ENCODE measurements around the gene CEP57L1. TPM values are rescaled to one million over a fixed set of nuclear protein-coding genes. Genes with fewer than 3 reads are reported as not detected.

Gene CEP57L1
- total and polyA plus RNA-seq, 2 experiments from 2014 or later = 17.1 to 20.2 TPM

DNA sequence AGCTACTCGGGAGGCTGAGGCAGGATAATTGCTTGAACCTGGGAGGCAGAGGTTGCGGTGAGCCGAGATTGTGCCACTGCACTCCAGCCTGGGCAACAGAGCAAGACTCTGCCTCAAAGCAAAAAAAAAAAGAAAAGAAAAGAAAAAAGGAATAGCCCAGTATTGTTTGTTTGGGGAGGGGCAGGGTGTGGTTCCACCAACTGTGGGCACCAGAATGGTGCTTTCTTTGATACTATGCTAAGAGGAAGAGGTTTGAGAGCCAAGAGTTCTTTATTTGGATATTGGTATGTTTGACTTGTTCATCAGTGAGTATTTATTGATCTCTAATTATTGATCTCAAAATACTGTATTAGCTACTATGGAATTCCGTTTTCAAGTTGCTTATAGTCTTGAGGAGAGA lies 72.3 kb downstream of the CEP57L1 start:
- ATAC-seq = no peak

More for the DNA sequence above, 72.3 kb downstream of the CEP57L1 start:
- no peaks in the 10 kb centered on the region for H3K9me2 ChIP-seq (ENCODE audit: insufficient read depth)
- Mint-ChIP-seq H3K36me3 (ENCODE audit: low read depth) (no peaks in the 10 kb centered on the region), H3K4me1 (no peaks in the 10 kb centered on the region), H3K27me3 (ENCODE audit: insufficient read depth, low read depth, poor library complexity) (no peaks in the 10 kb centered on the region), H3K27ac (no peak overlapping the region), H3K4me3 (no peak overlapping the region), H3K9me3 (no peaks in the 10 kb centered on the region)
- no peak overlapping the region for H3K4me2 ChIP-seq
- H3K4me3 ChIP-seq = no peak overlapping the region
- no peak overlapping the region for H3K27ac ChIP-seq (ENCODE audit: low read depth)
- no peaks in the 10 kb centered on the region for H3K79me2 ChIP-seq (replicated peaks; ENCODE audit: insufficient read depth)
- no peaks in the 10 kb centered on the region for H3K27me3 ChIP-seq (ENCODE audit: insufficient read depth)
- no peak overlapping the region for H2AFZ ChIP-seq
- DNase-seq (ENCODE audit: low spot score) = no peak
- no peaks in the 10 kb centered on the region for H3K36me3 ChIP-seq (ENCODE audit: insufficient read depth)
- TF ChIP-seq, protein P1, sequence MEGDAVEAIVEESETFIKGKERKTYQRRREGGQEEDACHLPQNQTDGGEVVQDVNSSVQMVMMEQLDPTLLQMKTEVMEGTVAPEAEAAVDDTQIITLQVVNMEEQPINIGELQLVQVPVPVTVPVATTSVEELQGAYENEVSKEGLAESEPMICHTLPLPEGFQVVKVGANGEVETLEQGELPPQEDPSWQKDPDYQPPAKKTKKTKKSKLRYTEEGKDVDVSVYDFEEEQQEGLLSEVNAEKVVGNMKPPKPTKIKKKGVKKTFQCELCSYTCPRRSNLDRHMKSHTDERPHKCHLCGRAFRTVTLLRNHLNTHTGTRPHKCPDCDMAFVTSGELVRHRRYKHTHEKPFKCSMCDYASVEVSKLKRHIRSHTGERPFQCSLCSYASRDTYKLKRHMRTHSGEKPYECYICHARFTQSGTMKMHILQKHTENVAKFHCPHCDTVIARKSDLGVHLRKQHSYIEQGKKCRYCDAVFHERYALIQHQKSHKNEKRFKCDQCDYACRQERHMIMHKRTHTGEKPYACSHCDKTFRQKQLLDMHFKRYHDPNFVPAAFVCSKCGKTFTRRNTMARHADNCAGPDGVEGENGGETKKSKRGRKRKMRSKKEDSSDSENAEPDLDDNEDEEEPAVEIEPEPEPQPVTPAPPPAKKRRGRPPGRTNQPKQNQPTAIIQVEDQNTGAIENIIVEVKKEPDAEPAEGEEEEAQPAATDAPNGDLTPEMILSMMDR (conservative IDR thresholded peaks at IDR 0.05; ENCODE audit: low read depth in 2 of 2) = no peak
- TF ChIP-seq EZH2phosphoT487 (IDR thresholded peaks at IDR 0.05; ENCODE audit: unreplicated experiment) (no peak), POLR2AphosphoS5 (IDR thresholded peaks at IDR 0.05; ENCODE audit: low read depth) (no peak), ZNF331 (CRISPR knock-in tag; IDR thresholded peaks at IDR 0.05; ENCODE audit: low read depth) (no peak), CREB1 (CRISPR knock-in tag; IDR thresholded peaks at IDR 0.05; ENCODE audit: low read depth) (no peak), NANOG (IDR thresholded peaks at IDR 0.05; ENCODE audit: borderline replicate concordance) (no peak)
- TF ChIP-seq, protein P2, sequence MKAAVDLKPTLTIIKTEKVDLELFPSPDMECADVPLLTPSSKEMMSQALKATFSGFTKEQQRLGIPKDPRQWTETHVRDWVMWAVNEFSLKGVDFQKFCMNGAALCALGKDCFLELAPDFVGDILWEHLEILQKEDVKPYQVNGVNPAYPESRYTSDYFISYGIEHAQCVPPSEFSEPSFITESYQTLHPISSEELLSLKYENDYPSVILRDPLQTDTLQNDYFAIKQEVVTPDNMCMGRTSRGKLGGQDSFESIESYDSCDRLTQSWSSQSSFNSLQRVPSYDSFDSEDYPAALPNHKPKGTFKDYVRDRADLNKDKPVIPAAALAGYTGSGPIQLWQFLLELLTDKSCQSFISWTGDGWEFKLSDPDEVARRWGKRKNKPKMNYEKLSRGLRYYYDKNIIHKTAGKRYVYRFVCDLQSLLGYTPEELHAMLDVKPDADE (IDR thresholded peaks at IDR 0.05) = no peak
- TF ChIP-seq, protein P3, sequence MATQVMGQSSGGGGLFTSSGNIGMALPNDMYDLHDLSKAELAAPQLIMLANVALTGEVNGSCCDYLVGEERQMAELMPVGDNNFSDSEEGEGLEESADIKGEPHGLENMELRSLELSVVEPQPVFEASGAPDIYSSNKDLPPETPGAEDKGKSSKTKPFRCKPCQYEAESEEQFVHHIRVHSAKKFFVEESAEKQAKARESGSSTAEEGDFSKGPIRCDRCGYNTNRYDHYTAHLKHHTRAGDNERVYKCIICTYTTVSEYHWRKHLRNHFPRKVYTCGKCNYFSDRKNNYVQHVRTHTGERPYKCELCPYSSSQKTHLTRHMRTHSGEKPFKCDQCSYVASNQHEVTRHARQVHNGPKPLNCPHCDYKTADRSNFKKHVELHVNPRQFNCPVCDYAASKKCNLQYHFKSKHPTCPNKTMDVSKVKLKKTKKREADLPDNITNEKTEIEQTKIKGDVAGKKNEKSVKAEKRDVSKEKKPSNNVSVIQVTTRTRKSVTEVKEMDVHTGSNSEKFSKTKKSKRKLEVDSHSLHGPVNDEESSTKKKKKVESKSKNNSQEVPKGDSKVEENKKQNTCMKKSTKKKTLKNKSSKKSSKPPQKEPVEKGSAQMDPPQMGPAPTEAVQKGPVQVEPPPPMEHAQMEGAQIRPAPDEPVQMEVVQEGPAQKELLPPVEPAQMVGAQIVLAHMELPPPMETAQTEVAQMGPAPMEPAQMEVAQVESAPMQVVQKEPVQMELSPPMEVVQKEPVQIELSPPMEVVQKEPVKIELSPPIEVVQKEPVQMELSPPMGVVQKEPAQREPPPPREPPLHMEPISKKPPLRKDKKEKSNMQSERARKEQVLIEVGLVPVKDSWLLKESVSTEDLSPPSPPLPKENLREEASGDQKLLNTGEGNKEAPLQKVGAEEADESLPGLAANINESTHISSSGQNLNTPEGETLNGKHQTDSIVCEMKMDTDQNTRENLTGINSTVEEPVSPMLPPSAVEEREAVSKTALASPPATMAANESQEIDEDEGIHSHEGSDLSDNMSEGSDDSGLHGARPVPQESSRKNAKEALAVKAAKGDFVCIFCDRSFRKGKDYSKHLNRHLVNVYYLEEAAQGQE (IDR thresholded peaks at IDR 0.05; ENCODE audit: unreplicated experiment) = no peak
- TF ChIP-seq, protein P4, sequence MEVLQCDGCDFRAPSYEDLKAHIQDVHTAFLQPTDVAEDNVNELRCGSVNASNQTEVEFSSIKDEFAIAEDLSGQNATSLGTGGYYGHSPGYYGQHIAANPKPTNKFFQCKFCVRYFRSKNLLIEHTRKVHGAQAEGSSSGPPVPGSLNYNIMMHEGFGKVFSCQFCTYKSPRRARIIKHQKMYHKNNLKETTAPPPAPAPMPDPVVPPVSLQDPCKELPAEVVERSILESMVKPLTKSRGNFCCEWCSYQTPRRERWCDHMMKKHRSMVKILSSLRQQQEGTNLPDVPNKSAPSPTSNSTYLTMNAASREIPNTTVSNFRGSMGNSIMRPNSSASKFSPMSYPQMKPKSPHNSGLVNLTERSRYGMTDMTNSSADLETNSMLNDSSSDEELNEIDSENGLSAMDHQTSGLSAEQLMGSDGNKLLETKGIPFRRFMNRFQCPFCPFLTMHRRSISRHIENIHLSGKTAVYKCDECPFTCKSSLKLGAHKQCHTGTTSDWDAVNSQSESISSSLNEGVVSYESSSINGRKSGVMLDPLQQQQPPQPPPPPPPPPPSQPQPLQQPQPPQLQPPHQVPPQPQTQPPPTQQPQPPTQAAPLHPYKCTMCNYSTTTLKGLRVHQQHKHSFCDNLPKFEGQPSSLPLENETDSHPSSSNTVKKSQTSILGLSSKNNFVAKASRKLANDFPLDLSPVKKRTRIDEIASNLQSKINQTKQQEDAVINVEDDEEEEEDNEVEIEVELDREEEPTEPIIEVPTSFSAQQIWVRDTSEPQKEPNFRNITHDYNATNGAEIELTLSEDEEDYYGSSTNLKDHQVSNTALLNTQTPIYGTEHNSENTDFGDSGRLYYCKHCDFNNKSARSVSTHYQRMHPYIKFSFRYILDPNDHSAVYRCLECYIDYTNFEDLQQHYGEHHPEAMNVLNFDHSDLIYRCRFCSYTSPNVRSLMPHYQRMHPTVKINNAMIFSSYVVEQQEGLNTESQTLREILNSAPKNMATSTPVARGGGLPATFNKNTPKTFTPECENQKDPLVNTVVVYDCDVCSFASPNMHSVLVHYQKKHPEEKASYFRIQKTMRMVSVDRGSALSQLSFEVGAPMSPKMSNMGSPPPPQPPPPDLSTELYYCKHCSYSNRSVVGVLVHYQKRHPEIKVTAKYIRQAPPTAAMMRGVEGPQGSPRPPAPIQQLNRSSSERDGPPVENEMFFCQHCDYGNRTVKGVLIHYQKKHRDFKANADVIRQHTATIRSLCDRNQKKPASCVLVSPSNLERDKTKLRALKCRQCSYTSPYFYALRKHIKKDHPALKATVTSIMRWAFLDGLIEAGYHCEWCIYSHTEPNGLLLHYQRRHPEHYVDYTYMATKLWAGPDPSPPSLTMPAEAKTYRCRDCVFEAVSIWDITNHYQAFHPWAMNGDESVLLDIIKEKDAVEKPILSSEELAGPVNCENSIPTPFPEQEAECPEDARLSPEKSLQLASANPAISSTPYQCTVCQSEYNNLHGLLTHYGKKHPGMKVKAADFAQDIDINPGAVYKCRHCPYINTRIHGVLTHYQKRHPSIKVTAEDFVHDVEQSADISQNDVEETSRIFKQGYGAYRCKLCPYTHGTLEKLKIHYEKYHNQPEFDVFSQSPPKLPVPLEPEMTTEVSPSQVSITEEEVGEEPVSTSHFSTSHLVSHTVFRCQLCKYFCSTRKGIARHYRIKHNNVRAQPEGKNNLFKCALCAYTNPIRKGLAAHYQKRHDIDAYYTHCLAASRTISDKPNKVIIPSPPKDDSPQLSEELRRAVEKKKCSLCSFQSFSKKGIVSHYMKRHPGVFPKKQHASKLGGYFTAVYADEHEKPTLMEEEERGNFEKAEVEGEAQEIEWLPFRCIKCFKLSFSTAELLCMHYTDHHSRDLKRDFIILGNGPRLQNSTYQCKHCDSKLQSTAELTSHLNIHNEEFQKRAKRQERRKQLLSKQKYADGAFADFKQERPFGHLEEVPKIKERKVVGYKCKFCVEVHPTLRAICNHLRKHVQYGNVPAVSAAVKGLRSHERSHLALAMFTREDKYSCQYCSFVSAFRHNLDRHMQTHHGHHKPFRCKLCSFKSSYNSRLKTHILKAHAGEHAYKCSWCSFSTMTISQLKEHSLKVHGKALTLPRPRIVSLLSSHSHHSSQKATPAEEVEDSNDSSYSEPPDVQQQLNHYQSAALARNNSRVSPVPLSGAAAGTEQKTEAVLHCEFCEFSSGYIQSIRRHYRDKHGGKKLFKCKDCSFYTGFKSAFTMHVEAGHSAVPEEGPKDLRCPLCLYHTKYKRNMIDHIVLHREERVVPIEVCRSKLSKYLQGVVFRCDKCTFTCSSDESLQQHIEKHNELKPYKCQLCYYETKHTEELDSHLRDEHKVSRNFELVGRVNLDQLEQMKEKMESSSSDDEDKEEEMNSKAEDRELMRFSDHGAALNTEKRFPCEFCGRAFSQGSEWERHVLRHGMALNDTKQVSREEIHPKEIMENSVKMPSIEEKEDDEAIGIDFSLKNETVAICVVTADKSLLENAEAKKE (CRISPR knock-in tag; IDR thresholded peaks at IDR 0.05) = no peak
- H3K4me1 ChIP-seq (ENCODE audit: insufficient read depth) = no peaks in the 10 kb centered on the region
- H3F3A ChIP-seq (replicated peaks; ENCODE audit: low read depth) = no peaks in the 10 kb centered on the region
- no peaks in the 10 kb centered on the region for H4K20me1 ChIP-seq (replicated peaks; ENCODE audit: insufficient read depth)

Data from GM23338 (cell line).